K562 (cell line): Measurements from ENCODE around the gene EIF5. TPM values are rescaled to one million over a fixed set of nuclear protein-coding genes. Genes with fewer than 3 reads are reported as not detected.
A peak's percentile ranks its signal among the peaks of the same experiment; 100 is the strongest.

ENCODE experiments used
- HNRNPLL ChIP-seq: fragments of 200-400 bp; formaldehyde crosslinking; IDR thresholded peaks from 2 replicates; pipeline ENCODE4 v1.6.1; 2017; ENCODE audit warnings: low read length, low read depth, mild to moderate bottlenecking; ENCODE audit not compliant: poor library complexity, severe bottlenecking
- HNRNPUL1 ChIP-seq: fragments of 200-400 bp; formaldehyde crosslinking; IDR thresholded peaks from 2 replicates; pipeline ENCODE4 v1.6.1; 2017; ENCODE audit warnings: low read length
- JUND ChIP-seq, 2 experiments: IDR thresholded peaks; 2 replicates in 1 of 2; 3 replicates in 1 of 2; pipeline ENCODE4 v1.6.1; 2011; ENCODE audit warnings: borderline replicate concordance in 2 of 2, low read depth in 2 of 2, low read length in 2 of 2, improper control_type of control experiment in 1 of 2, missing biosample characterization in 1 of 2, missing genetic modification characterization in 1 of 2, missing genetic modification reagents in 1 of 2
- KLF1 ChIP-seq: fragments of 450-650 bp; IDR thresholded peaks from 2 replicates; pipeline ENCODE4 v1.6.1; 2016; ENCODE audit warnings: missing genetic modification characterization, missing compliant biosample characterization
- KLF10 ChIP-seq: fragments of 250-450 bp; sonication (Bioruptor Pico); IDR thresholded peaks from 2 replicates; pipeline ENCODE4 v1.6.1; 2021; ENCODE audit warnings: matching md5 sums
- MYC ChIP-seq, 2 experiments: fragments of 250-450 bp in 1 of 2; sonication (Bioruptor Pico) in 1 of 2; IDR thresholded peaks; 2 replicates each; pipeline versions ENCODE4 v1.5.1 to v1.6.1; 2012 to 2021; ENCODE audit warnings: low read depth in 2 of 2, borderline replicate concordance in 1 of 2, improper control_type of control experiment in 1 of 2, low read length in 1 of 2, mild to moderate bottlenecking in 1 of 2, moderate library complexity in 1 of 2
- RAD51 ChIP-seq: fragments of 450-650 bp; IDR thresholded peaks from 2 replicates; pipeline ENCODE4 v1.7.1; 2016; ENCODE audit warnings: low read depth, mild to moderate bottlenecking, borderline replicate concordance
- SMARCE1 ChIP-seq: fragments of 450-650 bp; IDR thresholded peaks from 2 replicates; pipeline ENCODE4 v1.7.1; 2016; ENCODE audit warnings: mild to moderate bottlenecking
- SMC3 ChIP-seq: conservative IDR thresholded peaks from 2 replicates; pipeline ENCODE4 v1.6.1; 2011; ENCODE audit warnings: low read depth, low read length, improper control_type of control experiment; ENCODE audit not compliant: insufficient read depth
- SPI1 ChIP-seq: IDR thresholded peaks from 2 replicates; pipeline ENCODE4 v1.6.1; 2011; ENCODE audit warnings: low read depth, low read length, control low read depth, borderline replicate concordance
- TAL1 ChIP-seq: fragments of 450-650 bp; IDR thresholded peaks from 2 replicates; pipeline ENCODE4 v1.6.1; 2016; ENCODE audit warnings: mild to moderate bottlenecking
- ZNF232 ChIP-seq: sonication (generic); formaldehyde crosslinking; IDR thresholded peaks from 2 replicates; pipeline ENCODE4 v1.8.0; 2022; ENCODE audit warnings: mild to moderate bottlenecking, missing genetic modification reagents
- ZNF316 ChIP-seq: fragments of 450-650 bp; IDR thresholded peaks from 2 replicates; pipeline ENCODE4 v1.6.1; 2016
- polyA plus RNA-seq, 8 experiments: library from polyadenylated mRNA; depleted of rRNA in 4 of 8; stranded (reverse) in 5 of 8; unstranded in 3 of 8; fragments of >200 nt; fragmentation: Nextera tagmentation in 2 of 8; fragmentation: Illumina TruSeq in 1 of 8; extraction: Ambion mirVana in 2 of 8; extraction: Trizol in 1 of 8; gene quantifications; 2 replicates each; pipeline versions ENCODE4 v1.2.1 to v1.2.3, GENCODE V29; 2011 to 2014; ENCODE audit warnings: inconsistent platforms in 1 of 8, missing spikeins in 1 of 8
- total RNA-seq, 7 experiments: library from RNA; depleted of rRNA in 6 of 7; stranded (reverse); fragments of >200 nt in 6 of 7; fragmentation: Illumina TruSeq in 2 of 7; extraction: Trizol in 2 of 7; gene quantifications; 2 replicates each; pipeline versions ENCODE4 v1.2.1 to v1.2.3, GENCODE V29; 2011 to 2021; ENCODE audit warnings: low replicate concordance in 1 of 7
- TF ChIP-seq, protein P1 (sequence below): fragments of 250-450 bp; sonication (Bioruptor Pico); IDR thresholded peaks from 2 replicates; pipeline ENCODE4 v1.5.0; 2021
- TF ChIP-seq, protein P2 (sequence below): fragments of 450-650 bp; IDR thresholded peaks from 2 replicates; pipeline ENCODE4 v1.6.1; 2018; ENCODE audit not compliant: partially characterized antibody
- TF ChIP-seq, protein P3 (sequence below): fragments of 450-650 bp; IDR thresholded peaks from 2 replicates; pipeline ENCODE4 v1.6.1; 2017; ENCODE audit warnings: antibody characterized with exemption, mild to moderate bottlenecking

Gene EIF5
- total and polyA plus RNA-seq, 9 of the 15 experiments (the other 6 are each of a cell fraction or from before 2014, with no cell fraction given), result 92.7 to 442 (median 190) TPM

DNA sequence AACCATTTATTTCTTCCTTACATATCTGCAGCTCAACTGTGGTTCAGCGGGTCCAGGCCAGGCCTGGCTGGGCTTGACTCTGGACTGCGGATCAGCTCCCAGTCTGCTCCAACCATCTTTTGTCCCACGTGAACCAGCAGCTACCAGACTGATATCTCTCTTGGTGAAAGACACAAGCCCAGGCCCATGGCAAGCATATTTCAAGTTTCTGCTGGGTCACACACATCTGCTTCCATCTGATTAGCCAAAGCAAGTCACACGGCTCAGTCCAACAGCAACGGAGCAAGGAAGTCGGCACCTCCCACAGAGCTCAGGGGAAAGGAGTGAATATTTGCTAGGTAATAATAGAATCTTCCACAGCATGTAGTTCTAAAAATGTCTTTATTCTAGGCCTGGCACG lies 26.5 kb downstream of the EIF5 start (continued):
- TF ChIP-seq ZNF232 (CRISPR knock-in tag) (no peak), KLF1 (tag) (no peak), MYC (IDR thresholded peaks at IDR 0.05; ENCODE audit: low read depth, low read length) (peak; percentile 66), MYC (CRISPR knock-in tag; IDR thresholded peaks at IDR 0.05; ENCODE audit: borderline replicate concordance, low read depth) (no peak), HNRNPUL1 (no peak), HNRNPLL (no peak), SMARCE1 (0 out of 2 replicates have a peak, but pooled peaks have one; percentile 54), SMC3 (no peak), TAL1 (peak; percentile 82), RAD51 (peak; percentile 53; the same call in 1 of the 2 replicates), ZNF316 (peak; percentile 60), KLF10 (CRISPR knock-in tag) (no peak), JUND (IDR thresholded peaks at IDR 0.05; ENCODE audit: borderline replicate concordance, low read depth, low read length) (no peak), JUND (tag; IDR thresholded peaks at IDR 0.05; ENCODE audit: borderline replicate concordance, low read depth, low read length) (peak; percentile 32; the same call in 1 of the 3 replicates), SPI1 (no peak)
- TF ChIP-seq, protein P1, sequence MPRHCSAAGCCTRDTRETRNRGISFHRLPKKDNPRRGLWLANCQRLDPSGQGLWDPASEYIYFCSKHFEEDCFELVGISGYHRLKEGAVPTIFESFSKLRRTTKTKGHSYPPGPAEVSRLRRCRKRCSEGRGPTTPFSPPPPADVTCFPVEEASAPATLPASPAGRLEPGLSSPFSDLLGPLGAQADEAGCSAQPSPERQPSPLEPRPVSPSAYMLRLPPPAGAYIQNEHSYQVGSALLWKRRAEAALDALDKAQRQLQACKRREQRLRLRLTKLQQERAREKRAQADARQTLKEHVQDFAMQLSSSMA (CRISPR knock-in tag), result no peak
- TF ChIP-seq, protein P2, sequence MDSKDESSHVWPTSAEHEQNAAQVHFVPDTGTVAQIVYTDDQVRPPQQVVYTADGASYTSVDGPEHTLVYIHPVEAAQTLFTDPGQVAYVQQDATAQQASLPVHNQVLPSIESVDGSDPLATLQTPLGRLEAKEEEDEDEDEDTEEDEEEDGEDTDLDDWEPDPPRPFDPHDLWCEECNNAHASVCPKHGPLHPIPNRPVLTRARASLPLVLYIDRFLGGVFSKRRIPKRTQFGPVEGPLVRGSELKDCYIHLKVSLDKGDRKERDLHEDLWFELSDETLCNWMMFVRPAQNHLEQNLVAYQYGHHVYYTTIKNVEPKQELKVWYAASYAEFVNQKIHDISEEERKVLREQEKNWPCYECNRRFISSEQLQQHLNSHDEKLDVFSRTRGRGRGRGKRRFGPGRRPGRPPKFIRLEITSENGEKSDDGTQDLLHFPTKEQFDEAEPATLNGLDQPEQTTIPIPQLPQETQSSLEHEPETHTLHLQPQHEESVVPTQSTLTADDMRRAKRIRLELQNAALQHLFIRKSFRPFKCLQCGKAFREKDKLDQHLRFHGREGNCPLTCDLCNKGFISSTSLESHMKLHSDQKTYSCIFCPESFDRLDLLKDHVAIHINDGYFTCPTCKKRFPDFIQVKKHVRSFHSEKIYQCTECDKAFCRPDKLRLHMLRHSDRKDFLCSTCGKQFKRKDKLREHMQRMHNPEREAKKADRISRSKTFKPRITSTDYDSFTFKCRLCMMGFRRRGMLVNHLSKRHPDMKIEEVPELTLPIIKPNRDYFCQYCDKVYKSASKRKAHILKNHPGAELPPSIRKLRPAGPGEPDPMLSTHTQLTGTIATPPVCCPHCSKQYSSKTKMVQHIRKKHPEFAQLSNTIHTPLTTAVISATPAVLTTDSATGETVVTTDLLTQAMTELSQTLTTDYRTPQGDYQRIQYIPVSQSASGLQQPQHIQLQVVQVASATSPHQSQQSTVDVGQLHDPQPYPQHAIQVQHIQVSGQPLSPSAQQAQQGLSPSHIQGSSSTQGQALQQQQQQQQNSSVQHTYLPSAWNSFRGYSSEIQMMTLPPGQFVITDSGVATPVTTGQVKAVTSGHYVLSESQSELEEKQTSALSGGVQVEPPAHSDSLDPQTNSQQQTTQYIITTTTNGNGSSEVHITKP, result peak; percentile 84
- TF ChIP-seq, protein P3, sequence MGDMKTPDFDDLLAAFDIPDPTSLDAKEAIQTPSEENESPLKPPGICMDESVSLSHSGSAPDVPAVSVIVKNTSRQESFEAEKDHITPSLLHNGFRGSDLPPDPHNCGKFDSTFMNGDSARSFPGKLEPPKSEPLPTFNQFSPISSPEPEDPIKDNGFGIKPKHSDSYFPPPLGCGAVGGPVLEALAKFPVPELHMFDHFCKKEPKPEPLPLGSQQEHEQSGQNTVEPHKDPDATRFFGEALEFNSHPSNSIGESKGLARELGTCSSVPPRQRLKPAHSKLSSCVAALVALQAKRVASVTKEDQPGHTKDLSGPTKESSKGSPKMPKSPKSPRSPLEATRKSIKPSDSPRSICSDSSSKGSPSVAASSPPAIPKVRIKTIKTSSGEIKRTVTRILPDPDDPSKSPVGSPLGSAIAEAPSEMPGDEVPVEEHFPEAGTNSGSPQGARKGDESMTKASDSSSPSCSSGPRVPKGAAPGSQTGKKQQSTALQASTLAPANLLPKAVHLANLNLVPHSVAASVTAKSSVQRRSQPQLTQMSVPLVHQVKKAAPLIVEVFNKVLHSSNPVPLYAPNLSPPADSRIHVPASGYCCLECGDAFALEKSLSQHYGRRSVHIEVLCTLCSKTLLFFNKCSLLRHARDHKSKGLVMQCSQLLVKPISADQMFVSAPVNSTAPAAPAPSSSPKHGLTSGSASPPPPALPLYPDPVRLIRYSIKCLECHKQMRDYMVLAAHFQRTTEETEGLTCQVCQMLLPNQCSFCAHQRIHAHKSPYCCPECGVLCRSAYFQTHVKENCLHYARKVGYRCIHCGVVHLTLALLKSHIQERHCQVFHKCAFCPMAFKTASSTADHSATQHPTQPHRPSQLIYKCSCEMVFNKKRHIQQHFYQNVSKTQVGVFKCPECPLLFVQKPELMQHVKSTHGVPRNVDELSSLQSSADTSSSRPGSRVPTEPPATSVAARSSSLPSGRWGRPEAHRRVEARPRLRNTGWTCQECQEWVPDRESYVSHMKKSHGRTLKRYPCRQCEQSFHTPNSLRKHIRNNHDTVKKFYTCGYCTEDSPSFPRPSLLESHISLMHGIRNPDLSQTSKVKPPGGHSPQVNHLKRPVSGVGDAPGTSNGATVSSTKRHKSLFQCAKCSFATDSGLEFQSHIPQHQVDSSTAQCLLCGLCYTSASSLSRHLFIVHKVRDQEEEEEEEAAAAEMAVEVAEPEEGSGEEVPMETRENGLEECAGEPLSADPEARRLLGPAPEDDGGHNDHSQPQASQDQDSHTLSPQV, result peak; percentile 80
